WTC11 (cell line): ENCODE results near the gene CPTP. TPM values are rescaled to one million over a fixed set of nuclear protein-coding genes. Genes with fewer than 3 reads are reported as not detected.

Experiments
- ATAC-seq: fragments of 200-7000 bp; cut with Tn5 transposase; 2 replicates; pipeline ENCODE4 v1.10.0; 2021; ENCODE audit warnings: mild to moderate bottlenecking, moderate library complexity
- CTCF ChIA-PET: fragments of 300-600 bp; sonication (Branson Sonifier 250); formaldehyde crosslinking; loops from one replicate; lab custom pipeline; 2021; ENCODE audit warnings: antibody characterized with exemption; lab: Charles Lee
- POLR2A ChIA-PET: fragments of 350-600 bp; sonication (Branson Sonifier 250); formaldehyde crosslinking; loops from one replicate; lab custom pipeline; 2021; ENCODE audit warnings: antibody characterized with exemption; lab: Charles Lee
- DNase-seq: peaks from one replicate; pipeline ENCODE4 v3.0.0; 2021; ENCODE audit warnings: low spot score
- H3K27ac Mint-ChIP-seq: 2 replicates; pipeline ENCODE4 v1.8.0; 2021; ENCODE audit warnings: mixed read lengths
- H3K27me3 Mint-ChIP-seq: 2 replicates; pipeline ENCODE4 v1.8.0; 2021; ENCODE audit warnings: low read depth, mild to moderate bottlenecking, moderate library complexity, mixed read lengths
- H3K36me3 Mint-ChIP-seq: 2 replicates; pipeline ENCODE4 v1.8.0; 2021; ENCODE audit warnings: mixed read lengths
- H3K4me1 Mint-ChIP-seq: 2 replicates; pipeline ENCODE4 v1.8.0; 2022; ENCODE audit warnings: mixed read lengths
- H3K4me3 Mint-ChIP-seq: 2 replicates; pipeline ENCODE4 v1.8.0; 2021; ENCODE audit warnings: mild to moderate bottlenecking, moderate library complexity, mixed read lengths
- H3K9me3 Mint-ChIP-seq: 2 replicates; pipeline ENCODE4 v1.8.0; 2021; ENCODE audit warnings: mixed read lengths
- ARID4B ChIP-seq: sonication (generic); formaldehyde crosslinking; IDR thresholded peaks from 2 replicates; pipeline ENCODE4 v1.8.0; 2023; ENCODE audit warnings: missing genetic modification reagents, mild to moderate bottlenecking, borderline replicate concordance
- ATF1 ChIP-seq: sonication (generic); formaldehyde crosslinking; IDR thresholded peaks from 2 replicates; pipeline ENCODE4 v1.8.1; 2023; ENCODE audit warnings: mild to moderate bottlenecking, moderate library complexity, missing genetic modification reagents
- ATF2 ChIP-seq: sonication (generic); formaldehyde crosslinking; IDR thresholded peaks from 2 replicates; pipeline ENCODE4 v1.8.1; 2022; ENCODE audit warnings: low read depth, missing genetic modification reagents, borderline replicate concordance
- CREM ChIP-seq: sonication (generic); formaldehyde crosslinking; IDR thresholded peaks from 2 replicates; pipeline ENCODE4 v1.8.1; 2022; ENCODE audit warnings: mild to moderate bottlenecking, missing genetic modification reagents, moderate library complexity
- GRHL2 ChIP-seq: fragments of 250-450 bp; sonication (Bioruptor Pico); IDR thresholded peaks from 2 replicates; pipeline ENCODE4 v1.8.0; 2022; ENCODE audit warnings: mild to moderate bottlenecking, moderate library complexity; ENCODE audit not compliant: insufficient replicate concordance, severe bottlenecking
- GTF2I ChIP-seq: fragments of 250-450 bp; sonication (Bioruptor Pico); conservative IDR thresholded peaks from 2 replicates; pipeline ENCODE4 v1.4.0; 2021; ENCODE audit warnings: mild to moderate bottlenecking
- MAX ChIP-seq: sonication (generic); formaldehyde crosslinking; IDR thresholded peaks from 2 replicates; pipeline ENCODE4 v1.8.0; 2022; ENCODE audit warnings: mild to moderate bottlenecking, missing genetic modification reagents
- NFATC4 ChIP-seq: fragments of 250-450 bp; sonication (Bioruptor Pico); IDR thresholded peaks from 2 replicates; pipeline ENCODE4 v1.9.0; 2021; ENCODE audit warnings: mild to moderate bottlenecking
- NFE2L1 ChIP-seq: sonication (generic); formaldehyde crosslinking; IDR thresholded peaks from 2 replicates; pipeline ENCODE4 v1.8.1; 2023; ENCODE audit warnings: missing genetic modification reagents
- RORB ChIP-seq: fragments of 250-450 bp; sonication (Bioruptor Pico); IDR thresholded peaks from 2 replicates; pipeline ENCODE4 v1.9.0; 2021; ENCODE audit warnings: mild to moderate bottlenecking
- SMAD3 ChIP-seq: sonication (generic); formaldehyde crosslinking; IDR thresholded peaks from 2 replicates; pipeline ENCODE4 v1.8.0; 2022; ENCODE audit warnings: missing genetic modification reagents, mild to moderate bottlenecking, borderline replicate concordance
- TEAD1 ChIP-seq: sonication (generic); formaldehyde crosslinking; IDR thresholded peaks from 2 replicates; pipeline ENCODE4 v1.8.0; 2022; ENCODE audit warnings: mild to moderate bottlenecking, missing genetic modification reagents
- ZBTB21 ChIP-seq: sonication (generic); formaldehyde crosslinking; IDR thresholded peaks from 2 replicates; pipeline ENCODE4 v1.8.1; 2023; ENCODE audit warnings: mild to moderate bottlenecking, missing genetic modification reagents, borderline replicate concordance
- ZBTB43 ChIP-seq: sonication (generic); formaldehyde crosslinking; IDR thresholded peaks from 2 replicates; pipeline ENCODE4 v1.8.1; 2023; ENCODE audit warnings: mild to moderate bottlenecking, missing genetic modification reagents
- ZNF121 ChIP-seq: sonication (generic); formaldehyde crosslinking; IDR thresholded peaks from 2 replicates; pipeline ENCODE4 v1.8.0; 2023; ENCODE audit warnings: missing genetic modification reagents
- ZNF219 ChIP-seq: sonication (generic); formaldehyde crosslinking; IDR thresholded peaks from 2 replicates; pipeline ENCODE4 v1.8.0; 2023; ENCODE audit warnings: missing genetic modification reagents, mild to moderate bottlenecking, borderline replicate concordance
- ZNF263 ChIP-seq: sonication (generic); formaldehyde crosslinking; IDR thresholded peaks from 2 replicates; pipeline ENCODE4 v1.8.1; 2022; ENCODE audit warnings: low read depth, mild to moderate bottlenecking, moderate library complexity, missing genetic modification reagents
- ZNF416 ChIP-seq: fragments of 250-450 bp; sonication (Bioruptor Pico); IDR thresholded peaks from 2 replicates; pipeline ENCODE4 v1.9.0; 2021; ENCODE audit warnings: mild to moderate bottlenecking, inconsistent platforms
- ZNF425 ChIP-seq: fragments of 250-450 bp; sonication (Bioruptor Pico); conservative IDR thresholded peaks from 2 replicates; pipeline ENCODE4 v1.9.0; 2021; ENCODE audit warnings: mild to moderate bottlenecking
- total RNA-seq: library from RNA; stranded (reverse); gene quantifications from 3 replicates; pipeline ENCODE4 v1.2.3, GENCODE V29; 2021

The CPTP gene
- total RNA-seq, 1 experiment from 2014 or later = 14.4 TPM

- ATAC-seq (peak; percentile 2; the same call in 1 of the 2 replicates), DNase-seq (no peak)
- peak overlapping the region; percentile 87 for H3K27ac Mint-ChIP-seq
- H3K27me3 Mint-ChIP-seq = peaks cover 6% of the 10 kb centered on the region; the same call in 1 of the 2 replicates
- ChIA-PET CTCF (interaction anchor here (0.6 to 7.6 kb wide), 13 partner anchors 10 to 272 kb away, joined by 3 to 81 read pairs (median 3); partner anchors contain the start of gene CCNL2), POLR2A (interaction anchor here (1.1 to 2.6 kb wide), 2 partner anchors 10 to 13 kb away, joined by 5 to 7 read pairs; no protein-coding TSS in a partner anchor)
- peak overlapping the region; percentile 71 for H3K4me3 Mint-ChIP-seq
- H3K4me1 Mint-ChIP-seq = peaks cover 21% of the 10 kb centered on the region
- no peaks in the 10 kb centered on the region for H3K9me3 Mint-ChIP-seq
- H3K36me3 Mint-ChIP-seq = no peaks in the 10 kb centered on the region
- TF ChIP-seq GTF2I (CRISPR knock-in tag) (no peak), ZNF263 (CRISPR knock-in tag) (0 out of 2 replicates have a peak, but pooled peaks have one; percentile 36), NFE2L1 (no peak), GRHL2 (CRISPR knock-in tag) (no peak)
- TF ChIP-seq, all 79 proteins: peak for 1
Observed at GRCh38 chr1:1305300-1306069, 19.1 kb upstream of the CPTP start.

GRCh38 chr1:1306070-1306660 is 18.4 kb upstream of the CPTP start:
- Mint-ChIP-seq H3K36me3 (no peaks in the 10 kb centered on the region), H3K27ac (peak overlapping the region; percentile 87), H3K4me1 (peaks cover 21% of the 10 kb centered on the region), H3K4me3 (peak overlapping the region; percentile 71), H3K27me3 (peaks cover 6% of the 10 kb centered on the region; the same call in 1 of the 2 replicates), H3K9me3 (no peaks in the 10 kb centered on the region)
- ATAC-seq = peak; percentile 8
- TF ChIP-seq GTF2I (CRISPR knock-in tag) (no peak), ZNF219 (CRISPR knock-in tag) (no peak), NFATC4 (CRISPR knock-in tag) (no peak), SMAD3 (CRISPR knock-in tag) (no peak), CREM (CRISPR knock-in tag) (no peak), ZBTB43 (no peak), ZNF121 (CRISPR knock-in tag) (no peak), TEAD1 (CRISPR knock-in tag) (no peak), ATF2 (no peak), RORB (CRISPR knock-in tag) (no peak), ARID4B (no peak), ATF1 (CRISPR knock-in tag) (no peak), ZNF425 (CRISPR knock-in tag) (no peak), MAX (CRISPR knock-in tag) (no peak), ZNF416 (CRISPR knock-in tag) (no peak), ZBTB21 (CRISPR knock-in tag) (no peak)
- POLR2A ChIA-PET = no interaction called here
- no peak for DNase-seq
- CTCF ChIA-PET = interaction anchor here (1.3 to 7.6 kb wide), 2 partner anchors 14 to 66 kb away, joined by 4 to 81 read pairs; no protein-coding TSS in a partner anchor
